MM.1S (cell line): Measurements from ENCODE around the gene FASTK.

Experiments
- DNase-seq: peaks from one replicate; pipeline ENCODE4 v3.0.0-alpha.2; 2015
- H2AFZ ChIP-seq: fragments of 300-600 bp; sonication (generic); 2 replicates; pipeline ENCODE4 v1.6.0; 2016; ENCODE audit warnings: antibody characterized with exemption, low read length
- H3F3A ChIP-seq: fragments of 300-600 bp; sonication (generic); 2 replicates; pipeline ENCODE4 v1.6.1; 2016; ENCODE audit warnings: mild to moderate bottlenecking, antibody characterized with exemption, low read length, moderate library complexity, mixed read lengths; ENCODE audit not compliant: insufficient read depth
- H3K27ac ChIP-seq: fragments of 300-600 bp; sonication (generic); 2 replicates; pipeline ENCODE4 v1.5.1; 2016; ENCODE audit warnings: mild to moderate bottlenecking, low read length
- H3K27me3 ChIP-seq: fragments of 300-600 bp; sonication (generic); replicated peaks from 2 replicates; pipeline ENCODE4 v1.6.0; 2016; ENCODE audit warnings: low read length; ENCODE audit not compliant: insufficient read depth
- H3K36me3 ChIP-seq: fragments of 300-600 bp; sonication (generic); replicated peaks from 2 replicates; pipeline ENCODE4 v1.6.1; 2016; ENCODE audit warnings: mild to moderate bottlenecking, low read length, mixed read lengths; ENCODE audit not compliant: insufficient read depth
- H3K4me1 ChIP-seq: fragments of 300-600 bp; sonication (generic); 2 replicates; pipeline ENCODE4 v1.6.1; 2016; ENCODE audit warnings: low read length, mixed read lengths
- H3K4me2 ChIP-seq: fragments of 300-600 bp; sonication (generic); 2 replicates; pipeline ENCODE4 v1.6.0; 2016; ENCODE audit warnings: low read depth, low read length
- H3K4me3 ChIP-seq: fragments of 300-600 bp; sonication (generic); 2 replicates; pipeline ENCODE4 v1.5.1; 2016; ENCODE audit warnings: low read length, mixed read lengths
- H3K79me2 ChIP-seq: fragments of 300-600 bp; sonication (generic); 2 replicates; pipeline ENCODE4 v1.6.1; 2016; ENCODE audit warnings: mixed run types, low read length, mixed read lengths
- H3K9ac ChIP-seq: fragments of 300-600 bp; sonication (generic); 2 replicates; pipeline ENCODE4 v1.6.1; 2016; ENCODE audit warnings: low read length, mixed read lengths
- H3K9me2 ChIP-seq: fragments of 300-600 bp; sonication (generic); replicated peaks from 2 replicates; pipeline ENCODE4 v1.6.1; 2016; ENCODE audit warnings: mild to moderate bottlenecking, low read length, mixed read lengths; ENCODE audit not compliant: insufficient read depth
- H3K9me3 ChIP-seq: fragments of 300-600 bp; sonication (generic); replicated peaks from 2 replicates; pipeline ENCODE4 v1.6.1; 2016; ENCODE audit warnings: mild to moderate bottlenecking, low read length, mixed read lengths; ENCODE audit not compliant: insufficient read depth
- H4K20me1 ChIP-seq: fragments of 300-600 bp; sonication (generic); 2 replicates; pipeline ENCODE4 v1.6.1; 2016; ENCODE audit warnings: mild to moderate bottlenecking, low read length, moderate library complexity, mixed read lengths; ENCODE audit not compliant: insufficient read depth
- EZH2 ChIP-seq: fragments of 300-600 bp; sonication (generic); optimal IDR thresholded peaks from 2 replicates; pipeline ENCODE3; 2017; ENCODE audit warnings: low read depth, mild to moderate bottlenecking, antibody characterized with exemption, low read length, mixed read lengths
- EZH2phosphoT487 ChIP-seq: fragments of 300-600 bp; sonication (generic); IDR thresholded peaks from 2 replicates; pipeline ENCODE4 v1.6.1; 2018; ENCODE audit warnings: antibody characterized with exemption, low read length
- TF ChIP-seq, protein P1 (sequence below): fragments of 300-600 bp; sonication (generic); IDR thresholded peaks from 2 replicates; pipeline ENCODE4 v1.5.1; 2016; ENCODE audit warnings: antibody characterized with exemption, low read length, mixed read lengths

Gene FASTK

DNA sequence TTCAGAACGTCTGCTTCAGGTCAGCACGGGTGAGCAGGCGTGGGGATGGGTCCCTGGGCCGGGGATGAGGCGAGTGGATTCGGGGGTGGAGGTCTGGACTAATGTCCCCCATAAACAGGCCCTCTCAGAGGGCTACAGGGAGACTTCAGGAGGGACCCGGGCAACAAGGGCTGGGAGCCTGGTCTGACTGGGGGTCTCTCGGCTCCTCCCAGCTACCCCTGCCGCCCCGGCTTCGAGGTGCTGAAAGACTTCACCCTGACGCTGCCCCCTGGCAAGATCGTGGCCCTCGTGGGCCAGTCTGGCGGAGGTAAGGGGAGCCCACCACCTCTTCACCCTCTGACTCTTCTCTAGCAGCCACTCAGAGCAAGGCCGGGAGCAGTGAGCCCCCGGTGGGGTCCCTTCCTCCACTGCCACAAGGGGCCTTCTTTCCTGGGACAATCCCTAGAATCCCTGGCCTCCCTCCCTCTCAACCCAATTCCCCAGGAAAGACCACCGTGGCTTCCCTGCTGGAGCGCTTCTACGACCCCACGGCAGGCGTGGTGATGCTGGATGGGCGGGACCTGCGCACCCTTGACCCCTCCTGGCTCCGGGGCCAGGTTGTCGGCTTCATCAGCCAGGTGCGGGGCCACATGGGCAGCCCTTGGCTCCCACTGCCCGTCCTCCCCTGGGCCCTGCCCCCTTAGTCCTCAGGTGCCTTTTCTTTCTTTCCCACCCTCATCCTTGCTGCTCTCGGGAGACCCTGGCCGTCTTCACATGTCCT, 39.8 kb downstream of the FASTK start:
- Histone ChIP-seq H3K79me2 (no peaks in the 10 kb centered on the region), H3K36me3 (no peaks in the 10 kb centered on the region), H3K4me2 (no peak overlapping the region), H3K9me3 (no peaks in the 10 kb centered on the region), H3K9ac (no peak overlapping the region), H3K9me2 (no peaks in the 10 kb centered on the region), H3K27me3 (no peaks in the 10 kb centered on the region), H3K27ac (no peak overlapping the region), H3K4me1 (no peaks in the 10 kb centered on the region), H2AFZ (no peak overlapping the region), H3F3A (no peaks in the 10 kb centered on the region), H3K4me3 (no peak overlapping the region), H4K20me1 (no peaks in the 10 kb centered on the region)
- no peak for DNase-seq
- TF ChIP-seq EZH2phosphoT487: no peak
- TF ChIP-seq EZH2: no peak
- TF ChIP-seq, protein P1, sequence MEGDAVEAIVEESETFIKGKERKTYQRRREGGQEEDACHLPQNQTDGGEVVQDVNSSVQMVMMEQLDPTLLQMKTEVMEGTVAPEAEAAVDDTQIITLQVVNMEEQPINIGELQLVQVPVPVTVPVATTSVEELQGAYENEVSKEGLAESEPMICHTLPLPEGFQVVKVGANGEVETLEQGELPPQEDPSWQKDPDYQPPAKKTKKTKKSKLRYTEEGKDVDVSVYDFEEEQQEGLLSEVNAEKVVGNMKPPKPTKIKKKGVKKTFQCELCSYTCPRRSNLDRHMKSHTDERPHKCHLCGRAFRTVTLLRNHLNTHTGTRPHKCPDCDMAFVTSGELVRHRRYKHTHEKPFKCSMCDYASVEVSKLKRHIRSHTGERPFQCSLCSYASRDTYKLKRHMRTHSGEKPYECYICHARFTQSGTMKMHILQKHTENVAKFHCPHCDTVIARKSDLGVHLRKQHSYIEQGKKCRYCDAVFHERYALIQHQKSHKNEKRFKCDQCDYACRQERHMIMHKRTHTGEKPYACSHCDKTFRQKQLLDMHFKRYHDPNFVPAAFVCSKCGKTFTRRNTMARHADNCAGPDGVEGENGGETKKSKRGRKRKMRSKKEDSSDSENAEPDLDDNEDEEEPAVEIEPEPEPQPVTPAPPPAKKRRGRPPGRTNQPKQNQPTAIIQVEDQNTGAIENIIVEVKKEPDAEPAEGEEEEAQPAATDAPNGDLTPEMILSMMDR: no peak

DNA sequence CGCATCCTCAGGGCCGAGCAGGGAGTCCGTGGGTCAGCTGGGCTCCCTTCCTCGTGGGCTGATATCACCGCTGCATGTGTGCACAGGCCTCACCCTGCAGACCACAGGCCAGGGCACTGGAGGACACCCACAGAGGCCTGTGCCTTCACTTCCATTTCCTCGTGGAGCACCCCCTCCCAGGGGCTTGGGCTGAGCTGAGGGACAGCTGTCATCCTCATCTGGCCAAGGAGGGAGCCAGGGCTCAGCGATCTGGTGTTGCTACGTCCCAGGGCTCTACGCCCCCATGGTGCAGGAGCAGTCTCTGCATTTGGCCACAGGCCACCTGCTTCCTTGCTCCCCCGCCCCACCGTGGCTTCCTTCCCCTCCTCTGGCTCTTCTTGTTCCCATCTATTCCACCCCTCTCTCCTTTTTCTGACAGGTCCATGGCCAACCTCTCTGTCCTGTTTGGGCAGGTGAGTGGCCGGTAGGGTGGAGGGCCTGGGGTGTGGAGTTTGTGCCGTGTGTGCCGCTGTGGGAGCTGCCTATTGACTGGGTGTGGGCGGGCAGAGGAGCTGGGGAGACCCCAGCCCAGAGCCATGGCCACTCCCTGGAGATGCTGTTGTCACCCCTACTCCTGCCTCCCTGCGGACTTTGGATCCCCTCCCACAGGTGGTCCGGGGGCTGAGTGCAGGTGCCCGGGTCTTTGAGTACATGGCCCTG, 40.6 kb downstream of the FASTK start:
- H3K9me3 ChIP-seq: no peaks in the 10 kb centered on the region
- no peak overlapping the region for H3K4me2 ChIP-seq
- no peak overlapping the region for H2AFZ ChIP-seq
- H4K20me1 ChIP-seq: no peaks in the 10 kb centered on the region
- no peak overlapping the region for H3K27ac ChIP-seq
- no peak overlapping the region for H3K9ac ChIP-seq
- no peaks in the 10 kb centered on the region for H3K27me3 ChIP-seq
- no peaks in the 10 kb centered on the region for H3K79me2 ChIP-seq
- H3K4me1 ChIP-seq: no peaks in the 10 kb centered on the region
- TF ChIP-seq EZH2 (no peak), EZH2phosphoT487 (no peak)
- TF ChIP-seq, protein P1: no peak
- no peak overlapping the region for H3K4me3 ChIP-seq
- no peak for DNase-seq
- H3K36me3 ChIP-seq: no peaks in the 10 kb centered on the region
- no peaks in the 10 kb centered on the region for H3F3A ChIP-seq
- no peaks in the 10 kb centered on the region for H3K9me2 ChIP-seq

DNA sequence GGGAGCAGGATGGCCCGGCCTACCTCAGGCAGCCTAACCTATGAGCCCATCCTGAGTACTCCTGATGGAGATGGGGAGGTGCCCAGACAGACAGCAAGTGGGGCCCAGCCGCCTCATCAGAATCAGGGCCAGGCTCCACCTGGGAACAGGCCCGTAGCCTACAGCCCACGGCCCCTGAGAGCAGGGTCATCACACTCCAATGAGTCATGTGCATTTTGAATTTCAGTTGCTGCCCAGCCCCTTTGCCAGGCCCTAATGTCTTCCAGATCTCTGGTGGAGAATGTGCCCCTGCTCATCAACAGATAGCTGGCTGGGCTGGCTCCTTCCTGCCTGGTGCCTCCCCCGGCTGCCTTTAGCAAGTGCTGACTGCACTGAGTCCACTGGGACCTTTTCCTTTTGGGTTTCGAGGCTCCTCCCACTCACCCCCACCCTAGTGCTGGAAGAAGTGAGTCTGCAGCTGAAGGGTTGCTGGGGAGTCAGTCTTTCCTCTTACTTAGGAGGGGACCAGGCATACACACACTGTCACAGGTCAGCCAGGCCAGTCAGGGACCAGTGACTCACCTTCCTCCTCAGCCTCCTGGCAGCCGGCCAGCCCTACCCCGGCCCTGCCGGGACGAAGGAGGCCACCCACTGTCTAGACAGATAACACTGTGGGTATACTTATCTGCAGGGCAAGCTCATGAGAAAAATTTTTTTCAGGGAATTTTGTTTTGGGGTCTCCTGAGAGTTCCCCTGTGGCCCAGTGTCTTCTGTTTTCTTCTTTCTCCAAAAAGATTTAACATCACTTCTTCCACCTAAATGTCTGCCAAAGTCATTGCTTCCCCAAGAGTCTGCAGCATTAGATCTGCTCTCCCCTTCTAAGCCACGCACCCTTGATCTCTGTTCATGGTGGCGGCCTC, 41.4 kb downstream of the FASTK start:
- Histone ChIP-seq H3K9me3 (no peaks in the 10 kb centered on the region), H3K27ac (no peak overlapping the region), H3F3A (no peaks in the 10 kb centered on the region), H3K4me3 (no peak overlapping the region), H3K79me2 (no peaks in the 10 kb centered on the region), H3K9ac (no peak overlapping the region), H4K20me1 (no peaks in the 10 kb centered on the region), H3K9me2 (no peaks in the 10 kb centered on the region), H3K4me1 (no peaks in the 10 kb centered on the region), H3K4me2 (no peak overlapping the region), H3K36me3 (no peaks in the 10 kb centered on the region), H2AFZ (no peak overlapping the region), H3K27me3 (no peaks in the 10 kb centered on the region)
- no peak for DNase-seq
- TF ChIP-seq EZH2phosphoT487 (no peak), EZH2 (no peak)
- TF ChIP-seq, protein P1: no peak
